Right lobe of liver (tissue), 6 donors: ENCODE measurements around the gene TBXA2R. TPM values are rescaled to one million over a fixed set of nuclear protein-coding genes. Genes with fewer than 3 reads are reported as not detected.

Experiments used
- ATAC-seq, 4 donors: fragments of 200-7000 bp; cut with Tn5 transposase; one replicate each; pipeline ENCODE4 v1.9.1; 2020; ENCODE audit warnings: mild to moderate bottlenecking in 4 of 4, moderate library complexity in 4 of 4
- DNase-seq, 3 donors: peaks; one replicate each; pipeline ENCODE4 v3.0.0-alpha.2; 2020
- H3K27ac ChIP-seq, 3 donors: fragments of 200-600 bp; one replicate each; pipeline ENCODE4 v1.8.0; 2022
- H3K27me3 ChIP-seq, 2 donors: fragments of 200-600 bp; one replicate each; pipeline ENCODE4 v1.8.0; 2022
- H3K36me3 ChIP-seq, 4 donors: fragments of 200-600 bp; sonication (generic) in 1 of 4; one replicate each; pipeline versions ENCODE4 v1.5.1 to v1.8.0; 2017 to 2022; ENCODE audit warnings: control low read depth in 1 of 4
- H3K4me1 ChIP-seq, 4 donors: fragments of 200-600 bp; sonication (generic) in 1 of 4; one replicate each; pipeline versions ENCODE4 v1.5.1 to v1.8.0; 2017 to 2022; ENCODE audit warnings: control low read depth in 1 of 4
- H3K4me3 ChIP-seq, 3 donors: fragments of 200-600 bp; one replicate each; pipeline ENCODE4 v1.8.0; 2022
- H3K9me3 ChIP-seq, 4 donors: fragments of 200-600 bp; sonication (generic) in 1 of 4; one replicate each; pipeline versions ENCODE4 v1.5.1 to v1.8.0; 2017 to 2022; ENCODE audit warnings: control low read depth in 1 of 4
- CTCF ChIP-seq, 4 donors: fragments of 200-600 bp in 3 of 4; fragments of 450-650 bp in 1 of 4; IDR thresholded peaks; one replicate each; pipeline versions ENCODE4 v1.5.1 to v1.8.0; 2016 to 2022; ENCODE audit warnings: antibody characterized with exemption in 4 of 4, mild to moderate bottlenecking in 2 of 4
- POLR2A ChIP-seq: fragments of 450-650 bp; IDR thresholded peaks from one replicate; pipeline ENCODE4 v1.6.1; 2017; ENCODE audit warnings: antibody characterized with exemption, mild to moderate bottlenecking
- WGBS: methylation state at CpG from one replicate; pipeline ENCODE4 v1.1.6; 2018; ENCODE audit warnings: low coverage, low lambda C conversion rate; ENCODE audit not compliant: insufficient coverage; ENCODE audit errors: missing lambda C conversion rate; 5-methylcytosine and 5-hydroxymethylcytosine counted together
- intact Hi-C, 2 donors: fragments of 100-400 bp; cut with DNase I; formaldehyde crosslinking; loops; one replicate each; pipeline versions ENCODE4 v1.11.2 to v1.14.1; 2022
- total RNA-seq, 6 experiments: library from RNA; depleted of rRNA in 2 of 6; stranded (reverse); fragments of >200 nt in 2 of 6; fragmentation: NEBNext Ultra II Directional in 3 of 6; extraction: Animal tissue kit (Norgen Biotek cat#: 25700) in 3 of 6; gene quantifications; one replicate each; pipeline versions ENCODE4 v1.1.0 to v1.2.4, GENCODE V29; 2016 to 2023
- donor health status: DM: no; HTN: yes; CAD: no.
- donor health status: DM: no; HTN: no; CAD: no.
- donor health status: DM: no; HTN: no; CAD: no.
- donor health status: DM: no; HTN: yes; CAD: no.
- donor health status: DM: no; HTN: yes; CAD: no.

Gene TBXA2R
- total RNA-seq, 6 experiments from 2014 or later: 2.8 to 10.4 (median 4.7) TPM

GRCh38 chr19:3642296-3642695 is 35.6 kb upstream of the TBXA2R start:
- peaks cover 0 to 12% (median 5%) of the 10 kb centered on the region in 4 donors for H3K4me1 ChIP-seq
- no peaks in the 10 kb centered on the region for H3K27me3 ChIP-seq
- no peak overlapping the region for H3K4me3 ChIP-seq
- no peaks in the 10 kb centered on the region for H3K9me3 ChIP-seq
- WGBS: 81% methylated on average over 5 of the region's 17 CpGs
- DNase-seq (no peak), ATAC-seq (no peak)
- peaks cover 0 to 4% (median 0%) of the 10 kb centered on the region in 4 donors for H3K36me3 ChIP-seq
- intact Hi-C loops: no loop called here
- TF ChIP-seq CTCF (IDR thresholded peaks at IDR 0.05) (no peak), POLR2A (no peak)
- no peak overlapping the region for H3K27ac ChIP-seq

GRCh38 chr19:3641515-3642269 is 35.0 kb upstream of the TBXA2R start:
- Histone ChIP-seq H3K4me3 (no peak overlapping the region), H3K9me3 (no peaks in the 10 kb centered on the region), H3K27ac (no peak overlapping the region), H3K27me3 (no peaks in the 10 kb centered on the region), H3K36me3 (peaks cover 0 to 4% (median 0%) of the 10 kb centered on the region in 4 donors), H3K4me1 (peaks cover 0 to 12% (median 5%) of the 10 kb centered on the region in 4 donors)
- no peak for DNase-seq
- TF ChIP-seq POLR2A (no peak), CTCF (IDR thresholded peaks at IDR 0.05) (no peak)
- 88% methylated on average over 4 of the region's 28 CpGs for WGBS
- no peak for ATAC-seq
- intact Hi-C loops: no loop called here

GRCh38 chr19:3639479-3639878 is 32.8 kb upstream of the TBXA2R start:
- 94% methylated on average over 6 of the region's 13 CpGs for WGBS
- DNase-seq: no peak

More at GRCh38 chr19:3639479-3639878, 32.8 kb upstream of the TBXA2R start:
- no peak for TF ChIP-seq CTCF (IDR thresholded peaks at IDR 0.05)
- no peak for TF ChIP-seq POLR2A
- Histone ChIP-seq H3K4me3 (no peak overlapping the region), H3K27ac (no peak overlapping the region), H3K9me3 (no peaks in the 10 kb centered on the region), H3K4me1 (peaks cover 0 to 4% (median 2%) of the 10 kb centered on the region in 4 donors), H3K36me3 (peaks cover 0 to 4% (median 0%) of the 10 kb centered on the region in 4 donors), H3K27me3 (no peaks in the 10 kb centered on the region)
- ATAC-seq: no peak
- intact Hi-C loops: no loop called here
